ENCODE data around the gene LPP. TPM values are rescaled to one million over a fixed set of nuclear protein-coding genes. Genes with fewer than 3 reads are reported as not detected.

Gene LPP
- total RNA-seq, 1 donor from 2014 or later: 23.1 TPM

GRCh38 chr3:188901671-188902287 is 747.8 kb downstream of the LPP start:
- no peaks in the 10 kb centered on the region for H3K4me1 Mint-ChIP-seq (ENCODE audit: low read depth, unreplicated experiment)
- no peak for DNase-seq
- peaks cover 2% of the 10 kb centered on the region for H3K27me3 Mint-ChIP-seq (ENCODE audit: unreplicated experiment)
- H3K27ac Mint-ChIP-seq (ENCODE audit: unreplicated experiment): no peak overlapping the region
- TF ChIP-seq CTCF (IDR thresholded peaks at IDR 0.05; ENCODE audit: partially characterized antibody, unreplicated experiment): no peak
- peaks cover 5% of the 10 kb centered on the region for H3K9me3 Mint-ChIP-seq (ENCODE audit: unreplicated experiment)
- no peak overlapping the region for H3K4me3 Mint-ChIP-seq (ENCODE audit: unreplicated experiment)
- H3K36me3 Mint-ChIP-seq (ENCODE audit: unreplicated experiment): no peaks in the 10 kb centered on the region

- peaks cover 1% of the 10 kb centered on the region for H3K9me3 Mint-ChIP-seq (ENCODE audit: unreplicated experiment)
- H3K27me3 Mint-ChIP-seq (ENCODE audit: unreplicated experiment): no peaks in the 10 kb centered on the region
- H3K27ac Mint-ChIP-seq (ENCODE audit: unreplicated experiment): no peak overlapping the region
- H3K4me1 Mint-ChIP-seq (ENCODE audit: low read depth, unreplicated experiment): no peaks in the 10 kb centered on the region
- no peak for DNase-seq
- no peaks in the 10 kb centered on the region for H3K36me3 Mint-ChIP-seq (ENCODE audit: unreplicated experiment)
- no peak for TF ChIP-seq CTCF (IDR thresholded peaks at IDR 0.05; ENCODE audit: partially characterized antibody, unreplicated experiment)
- H3K4me3 Mint-ChIP-seq (ENCODE audit: unreplicated experiment): no peak overlapping the region
Observed at GRCh38 chr3:188904670-188905069, 750.7 kb downstream of the LPP start.

- Mint-ChIP-seq H3K36me3 (ENCODE audit: unreplicated experiment) (no peaks in the 10 kb centered on the region), H3K4me1 (ENCODE audit: low read depth, unreplicated experiment) (no peaks in the 10 kb centered on the region), H3K9me3 (ENCODE audit: unreplicated experiment) (peaks cover 1% of the 10 kb centered on the region), H3K4me3 (ENCODE audit: unreplicated experiment) (no peak overlapping the region), H3K27ac (ENCODE audit: unreplicated experiment) (no peak overlapping the region), H3K27me3 (ENCODE audit: unreplicated experiment) (no peaks in the 10 kb centered on the region)
- no peak for TF ChIP-seq CTCF (IDR thresholded peaks at IDR 0.05; ENCODE audit: partially characterized antibody, unreplicated experiment)
- DNase-seq: no peak
Observed at GRCh38 chr3:188905547-188905946, 751.6 kb downstream of the LPP start.

- Mint-ChIP-seq H3K36me3 (ENCODE audit: unreplicated experiment) (no peaks in the 10 kb centered on the region), H3K4me3 (ENCODE audit: unreplicated experiment) (no peak overlapping the region), H3K27ac (ENCODE audit: unreplicated experiment) (no peak overlapping the region), H3K27me3 (ENCODE audit: unreplicated experiment) (no peaks in the 10 kb centered on the region), H3K4me1 (ENCODE audit: low read depth, unreplicated experiment) (no peaks in the 10 kb centered on the region), H3K9me3 (ENCODE audit: unreplicated experiment) (peaks cover 3% of the 10 kb centered on the region)
- TF ChIP-seq CTCF (IDR thresholded peaks at IDR 0.05; ENCODE audit: partially characterized antibody, unreplicated experiment): no peak
- DNase-seq: no peak
Observed at GRCh38 chr3:188906236-188906635, 752.3 kb downstream of the LPP start.

GRCh38 chr3:188908002-188908850 is 754.3 kb downstream of the LPP start:
- Mint-ChIP-seq H3K4me1 (ENCODE audit: low read depth, unreplicated experiment) (no peaks in the 10 kb centered on the region), H3K27me3 (ENCODE audit: unreplicated experiment) (no peaks in the 10 kb centered on the region), H3K36me3 (ENCODE audit: unreplicated experiment) (no peaks in the 10 kb centered on the region), H3K27ac (ENCODE audit: unreplicated experiment) (no peak overlapping the region), H3K9me3 (ENCODE audit: unreplicated experiment) (peaks cover 3% of the 10 kb centered on the region), H3K4me3 (ENCODE audit: unreplicated experiment) (no peak overlapping the region)
- no peak for TF ChIP-seq CTCF (IDR thresholded peaks at IDR 0.05; ENCODE audit: partially characterized antibody, unreplicated experiment)
- no peak for DNase-seq

All from glutamatergic neuron (in vitro differentiated cells).